Gastrocnemius medialis (tissue), 4 donors: Measurements from ENCODE around the gene PCDHGB4. TPM values are rescaled to one million over a fixed set of nuclear protein-coding genes. Genes with fewer than 3 reads are reported as not detected.
"Not testable (repeated sequence)": the region's sequence is repeated elsewhere in the genome, so short reads cannot be mapped to it uniquely, and the experiment has no call there.

Experiments used
- ATAC-seq, 2 donors: fragments of 150-250 bp; one replicate each; pipeline ENCODE4 v1.9.1; 2016
- DNase-seq, 2 donors: peaks; one replicate each; pipeline ENCODE4 v3.0.0-alpha.2; 2019
- H3K27ac ChIP-seq, 4 donors: fragments of 200-600 bp; sonication (generic); 1 replicate in 1 of 4; 2 replicates in 3 of 4; pipeline ENCODE4 v1.5.1; 2016 to 2018; ENCODE audit warnings: mild to moderate bottlenecking in 2 of 4, moderate library complexity in 1 of 4
- H3K27me3 ChIP-seq, 3 donors: fragments of 200-600 bp; sonication (generic) in 2 of 3; 1 replicate in 1 of 3; 2 replicates in 2 of 3; pipeline versions ENCODE4 v1.5.1 to v1.6.0; 2016 to 2019; ENCODE audit warnings: mild to moderate bottlenecking in 1 of 3, moderate library complexity in 1 of 3
- H3K36me3 ChIP-seq, 2 donors: fragments of 200-600 bp; sonication (generic) in 1 of 2; one replicate each; pipeline ENCODE4 v1.5.1; 2017 to 2018
- H3K4me1 ChIP-seq, 2 donors: fragments of 200-600 bp; sonication (generic) in 1 of 2; one replicate each; pipeline ENCODE4 v1.5.1; 2016 to 2017; ENCODE audit warnings: mild to moderate bottlenecking in 2 of 2
- H3K4me3 ChIP-seq, 4 donors: fragments of 200-600 bp; sonication (generic) in 3 of 4; 1 replicate in 1 of 4; 2 replicates in 3 of 4; pipeline ENCODE4 v1.5.1; 2016 to 2019; ENCODE audit warnings: mild to moderate bottlenecking in 2 of 4
- H3K9me3 ChIP-seq, 3 donors: fragments of 200-600 bp; sonication (generic) in 2 of 3; 1 replicate in 1 of 3; 2 replicates in 2 of 3; pipeline ENCODE4 v1.5.1; 2016 to 2019
- POLR2A ChIP-seq, 2 donors: fragments of 450-650 bp; IDR thresholded peaks; one replicate each; pipeline ENCODE4 v1.6.1; 2017; ENCODE audit warnings: antibody characterized with exemption in 2 of 2, mild to moderate bottlenecking in 2 of 2, moderate library complexity in 2 of 2
- in situ Hi-C, 4 donors: fragments of 200-750 bp; cut with MboI; loops; one replicate each; pipeline versions ENCODE4 v1.15.0 to v1.8.0; 2017; ENCODE audit warnings: low sequenced_read_pairs in 4 of 4
- intact Hi-C: fragments of 100-400 bp; cut with DNase I; formaldehyde crosslinking; loops from one replicate; pipeline ENCODE4 v1.15.1; 2023; ENCODE audit warnings: low total_unique reads
- total RNA-seq, 4 donors: library from RNA; depleted of rRNA; stranded (reverse); fragments of >200 nt; gene quantifications; one replicate each; pipeline versions ENCODE4 v1.1.0 to v1.2.3, GENCODE V29; 2016
- TF ChIP-seq, protein P1 (sequence below), 5 experiments: fragments of 450-650 bp in 3 of 5; fragments of 200-600 bp in 2 of 5; sonication (generic) in 2 of 5; IDR thresholded peaks in 4 of 5; conservative IDR thresholded peaks in 1 of 5; 1 replicate in 4 of 5; 2 replicates in 1 of 5; pipeline ENCODE4 v1.5.1; 2016 to 2019; ENCODE audit warnings: antibody characterized with exemption in 5 of 5, mild to moderate bottlenecking in 3 of 5, moderate library complexity in 3 of 5

PCDHGB4 gene
- total RNA-seq, 4 donors from 2014 or later = 0.88 to 2.1 (median 1.3) TPM

DNA sequence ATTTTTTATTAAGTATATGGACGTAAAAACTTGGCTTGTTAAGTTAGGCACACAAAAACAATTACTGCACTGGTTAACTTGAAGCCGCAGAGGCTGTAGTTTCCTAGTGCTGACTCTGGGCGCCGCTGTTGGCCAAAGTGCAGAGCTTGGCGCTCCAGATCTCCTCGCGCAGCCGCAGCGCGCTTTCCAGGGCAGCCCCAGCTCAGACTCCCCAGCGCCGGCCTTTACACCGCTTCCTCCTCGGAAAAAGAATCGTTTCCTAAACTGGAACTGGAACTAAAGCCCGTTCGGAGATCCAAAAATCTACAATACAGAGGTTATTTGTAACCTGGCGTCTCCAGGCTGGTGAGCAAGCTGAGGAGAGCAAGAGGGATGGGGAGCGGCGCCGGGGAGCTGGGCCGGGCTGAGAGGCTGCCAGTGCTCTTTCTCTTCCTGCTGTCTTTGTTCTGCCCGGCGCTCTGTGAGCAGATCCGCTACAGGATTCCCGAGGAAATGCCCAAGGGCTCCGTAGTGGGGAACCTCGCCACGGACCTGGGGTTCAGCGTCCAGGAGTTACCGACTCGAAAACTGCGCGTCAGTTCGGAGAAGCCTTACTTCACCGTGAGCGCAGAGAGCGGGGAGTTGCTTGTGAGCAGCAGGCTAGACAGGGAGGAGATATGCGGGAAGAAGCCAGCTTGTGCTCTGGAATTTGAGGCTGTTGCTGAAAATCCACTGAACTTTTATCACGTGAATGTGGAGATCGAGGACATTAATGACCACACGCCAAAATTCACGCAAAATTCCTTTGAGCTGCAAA lies 10.5 kb downstream of the PCDHGB4 start, which contains the start of gene PCDHGB5:
Gene PCDHGB5, plus strand, starts transcription at position 192 of the 796 bp plus-strand sequence. Its CDS starts 181 bp downstream, at position 373.
- H3K36me3 ChIP-seq, H3K9me3 ChIP-seq, intact Hi-C loops, in situ Hi-C loops: not testable (repeated sequence)
- ATAC-seq (peak; percentile 82 to 86), DNase-seq (peak in 1 of 2 donors; percentile 41)
- Histone ChIP-seq H3K4me1 (peaks cover 9 to 13% of the 10 kb centered on the region in 2 donors), H3K4me3 (peak within 1 kb of the TSS; percentile 50 to 58 (median 52)), H3K27ac (peak within 1 kb of the TSS; percentile 59 to 71 (median 67)), H3K27me3 (peaks cover 0 to 11% (median 4%) of the 10 kb centered on the region in 3 donors)
- TF ChIP-seq, protein P1, sequence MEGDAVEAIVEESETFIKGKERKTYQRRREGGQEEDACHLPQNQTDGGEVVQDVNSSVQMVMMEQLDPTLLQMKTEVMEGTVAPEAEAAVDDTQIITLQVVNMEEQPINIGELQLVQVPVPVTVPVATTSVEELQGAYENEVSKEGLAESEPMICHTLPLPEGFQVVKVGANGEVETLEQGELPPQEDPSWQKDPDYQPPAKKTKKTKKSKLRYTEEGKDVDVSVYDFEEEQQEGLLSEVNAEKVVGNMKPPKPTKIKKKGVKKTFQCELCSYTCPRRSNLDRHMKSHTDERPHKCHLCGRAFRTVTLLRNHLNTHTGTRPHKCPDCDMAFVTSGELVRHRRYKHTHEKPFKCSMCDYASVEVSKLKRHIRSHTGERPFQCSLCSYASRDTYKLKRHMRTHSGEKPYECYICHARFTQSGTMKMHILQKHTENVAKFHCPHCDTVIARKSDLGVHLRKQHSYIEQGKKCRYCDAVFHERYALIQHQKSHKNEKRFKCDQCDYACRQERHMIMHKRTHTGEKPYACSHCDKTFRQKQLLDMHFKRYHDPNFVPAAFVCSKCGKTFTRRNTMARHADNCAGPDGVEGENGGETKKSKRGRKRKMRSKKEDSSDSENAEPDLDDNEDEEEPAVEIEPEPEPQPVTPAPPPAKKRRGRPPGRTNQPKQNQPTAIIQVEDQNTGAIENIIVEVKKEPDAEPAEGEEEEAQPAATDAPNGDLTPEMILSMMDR (IDR thresholded peaks at IDR 0.05 in 4 of 5, conservative IDR thresholded peaks at IDR 0.05 in 1 of 5) = peak; percentile 60 to 81 (median 66)
- peak in 1 of 2 donors; percentile 39 for TF ChIP-seq POLR2A (IDR thresholded peaks at IDR 0.05)

GRCh38 chr5:141398608-141399007 lies 11.1 kb downstream of the PCDHGB4 start:
- Histone ChIP-seq H3K36me3 (peaks cover 0 to 4% of the 10 kb centered on the region in 2 donors), H3K27ac (peak overlapping the region in 1 of 4 donors; percentile 15), H3K4me1 (peaks cover 11 to 17% of the 10 kb centered on the region in 2 donors), H3K9me3 (peaks cover 0 to 6% (median 0%) of the 10 kb centered on the region in 3 donors), H3K27me3 (peaks cover 0 to 11% (median 4%) of the 10 kb centered on the region in 3 donors), H3K4me3 (peak overlapping the region; percentile 11 to 44 (median 32))
- no peak for DNase-seq
- ATAC-seq = peak in 1 of 2 donors; percentile 35
- intact Hi-C loops (no loop called here), in situ Hi-C loops (no loop called here)
- TF ChIP-seq POLR2A (IDR thresholded peaks at IDR 0.05) = no peak
- TF ChIP-seq, protein P1 (IDR thresholded peaks at IDR 0.05 in 4 of 5, conservative IDR thresholded peaks at IDR 0.05 in 1 of 5) = peak in 2 of 5 experiments; percentile 14 to 38

DNA sequence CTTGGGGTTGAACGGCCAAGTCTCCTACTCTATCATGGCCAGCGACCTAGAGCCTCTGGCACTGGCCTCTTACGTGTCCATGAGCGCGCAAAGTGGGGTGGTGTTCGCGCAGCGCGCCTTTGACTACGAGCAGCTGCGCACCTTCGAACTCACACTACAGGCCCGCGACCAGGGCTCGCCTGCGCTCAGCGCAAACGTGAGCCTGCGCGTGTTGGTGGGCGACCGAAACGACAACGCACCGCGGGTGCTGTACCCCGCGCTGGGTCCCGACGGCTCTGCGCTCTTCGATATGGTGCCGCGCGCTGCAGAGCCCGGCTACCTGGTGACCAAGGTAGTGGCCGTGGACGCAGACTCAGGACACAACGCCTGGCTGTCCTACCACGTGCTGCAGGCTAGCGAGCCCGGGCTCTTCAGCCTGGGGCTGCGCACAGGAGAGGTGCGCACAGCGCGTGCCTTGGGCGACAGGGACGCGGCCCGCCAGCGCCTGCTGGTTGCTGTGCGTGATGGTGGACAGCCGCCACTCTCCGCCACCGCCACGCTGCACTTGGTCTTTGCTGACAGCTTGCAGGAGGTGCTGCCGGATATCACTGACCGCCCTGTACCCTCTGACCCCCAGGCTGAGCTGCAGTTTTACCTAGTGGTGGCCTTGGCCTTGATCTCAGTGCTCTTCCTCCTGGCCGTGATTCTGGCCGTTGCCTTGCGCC lies 12.2 kb downstream of the PCDHGB4 start:
- DNase-seq (no peak), ATAC-seq (no peak)
- intact Hi-C loops (no loop called here), in situ Hi-C loops (no loop called here)
- peaks cover 0 to 6% (median 0%) of the 10 kb centered on the region in 3 donors for H3K9me3 ChIP-seq
- H3K27ac ChIP-seq = no peak overlapping the region
- peaks cover 0 to 4% of the 10 kb centered on the region in 2 donors for H3K36me3 ChIP-seq
- H3K27me3 ChIP-seq = peaks cover 0 to 6% (median 4%) of the 10 kb centered on the region in 3 donors
- no peak for TF ChIP-seq POLR2A (IDR thresholded peaks at IDR 0.05)
- TF ChIP-seq, protein P1 (IDR thresholded peaks at IDR 0.05 in 4 of 5, conservative IDR thresholded peaks at IDR 0.05 in 1 of 5) = no peak
- H3K4me3 ChIP-seq = peak overlapping the region in 2 of 4 donors; percentile 17 to 44
- peaks cover 11 to 17% of the 10 kb centered on the region in 2 donors for H3K4me1 ChIP-seq

- Histone ChIP-seq H3K27me3 (peaks cover 0 to 4% (median 0%) of the 10 kb centered on the region in 3 donors), H3K27ac (no peak within 1 kb of the TSS), H3K4me3 (peak within 1 kb of the TSS; percentile 29 to 45 (median 37)), H3K36me3 (peaks cover 0 to 4% of the 10 kb centered on the region in 2 donors), H3K4me1 (peaks cover 14 to 15% of the 10 kb centered on the region in 2 donors), H3K9me3 (peaks cover 0 to 6% (median 0%) of the 10 kb centered on the region in 3 donors)
- intact Hi-C loops = no loop called here
- DNase-seq (no peak), ATAC-seq (peak; percentile 55 to 63)
- TF ChIP-seq POLR2A (IDR thresholded peaks at IDR 0.05) = no peak
- TF ChIP-seq, protein P1 (IDR thresholded peaks at IDR 0.05 in 4 of 5, conservative IDR thresholded peaks at IDR 0.05 in 1 of 5) = peak in 4 of 5 experiments; percentile 35 to 46 (median 40)
- in situ Hi-C loops = no loop called here
Observed at GRCh38 chr5:141402553-141403243, 15.2 kb downstream of the PCDHGB4 start, which contains the start of gene PCDHGA9. Gene PCDHGA9, plus strand, starts transcription at chr5:141402778. Its CDS starts 175 bp downstream, at chr5:141402953.
